Activated CD4-positive, alpha-beta memory T cell treated with anti-CD3 and anti-CD28 coated beads, Interleukin-2, amount 10 ng/mL, durations not matched to agents 7 days and 5 days (primary cell): ENCODE measurements around the gene DDR1. TPM values are rescaled to one million over a fixed set of nuclear protein-coding genes. Genes with fewer than 3 reads are reported as not detected.
"Not testable (repeated sequence)": the region's sequence is repeated elsewhere in the genome, so short reads cannot be mapped to it uniquely, and the experiment has no call there.

ENCODE experiments used
- CTCF ChIA-PET: fragments of 350-600 bp; sonication (Branson Sonifier 250); formaldehyde crosslinking; loops from one replicate; lab custom pipeline; 2021; ENCODE audit warnings: antibody characterized with exemption, inconsistent platforms; lab: Charles Lee
- POLR2A ChIA-PET: fragments of 350-600 bp; sonication (Branson Sonifier 250); formaldehyde crosslinking; loops from one replicate; lab custom pipeline; 2021; ENCODE audit warnings: antibody characterized with exemption; lab: Charles Lee
- DNase-seq: peaks from one replicate; pipeline ENCODE4 v3.0.0-alpha.2; 2020
- H3K27ac Mint-ChIP-seq: one replicate; pipeline ENCODE4 v1.8.0; 2021; ENCODE audit warnings: mild to moderate bottlenecking, mixed read lengths
- H3K27me3 Mint-ChIP-seq: one replicate; pipeline ENCODE4 v1.8.0; 2021; ENCODE audit warnings: mixed read lengths
- H3K36me3 Mint-ChIP-seq: one replicate; pipeline ENCODE4 v1.8.0; 2021; ENCODE audit warnings: low read depth, mixed read lengths
- H3K4me1 Mint-ChIP-seq: one replicate; pipeline ENCODE4 v1.8.0; 2021; ENCODE audit warnings: mixed read lengths
- H3K4me3 Mint-ChIP-seq: one replicate; pipeline ENCODE4 v1.8.0; 2021; ENCODE audit warnings: mild to moderate bottlenecking, mixed read lengths
- H3K9me3 Mint-ChIP-seq: one replicate; pipeline ENCODE4 v1.8.0; 2021; ENCODE audit warnings: mixed read lengths
- total RNA-seq, 2 experiments: library from RNA; stranded (reverse); gene quantifications; one replicate each; pipeline ENCODE4 v1.2.3, GENCODE V29; 2021

DDR1 gene
- total RNA-seq, 2 experiments from 2014 or later, result 1.8 to 3.2 TPM

DNA sequence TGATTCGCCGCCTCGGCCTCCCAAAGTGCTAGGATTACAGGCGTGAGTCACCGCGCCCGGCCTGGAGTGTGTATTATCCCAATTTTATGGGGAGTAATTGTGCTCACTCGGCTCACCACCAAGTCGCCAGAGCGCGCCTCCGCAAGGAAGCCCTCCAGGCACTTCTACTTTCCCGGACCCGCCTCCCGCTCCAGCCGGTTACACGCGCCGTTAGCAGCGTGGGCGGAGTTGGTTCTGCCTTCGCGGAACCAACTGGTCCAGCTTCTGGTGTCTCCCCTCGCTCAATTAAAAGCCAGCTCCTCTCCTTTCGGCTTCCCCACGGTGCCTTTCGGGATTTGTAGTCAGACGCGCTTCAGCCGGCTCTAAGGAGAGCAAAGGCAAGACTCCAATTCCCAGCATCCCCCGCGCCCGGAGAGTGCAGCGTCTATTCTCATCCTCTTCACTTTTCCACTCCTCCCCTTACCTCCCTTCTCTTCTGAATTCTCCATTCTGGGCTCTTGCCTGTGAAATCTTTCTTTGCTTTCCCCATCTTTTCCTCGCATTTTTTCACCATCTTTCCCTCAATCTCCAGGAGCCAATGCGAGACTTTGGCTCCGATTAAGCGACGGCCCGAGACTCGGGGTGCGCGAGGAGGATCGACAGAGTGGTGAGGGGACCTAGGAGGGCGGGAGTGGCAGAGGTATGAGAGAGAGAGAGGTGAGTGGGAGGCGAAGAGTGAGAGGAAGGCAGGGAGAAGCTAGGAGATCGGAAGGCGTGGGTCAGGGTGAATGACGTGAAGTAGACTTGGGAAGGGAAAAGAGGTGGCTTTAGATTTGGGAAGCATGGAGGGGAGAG is 23.7 kb downstream of the DDR1 start, which contains the start of gene GTF2H4:
TSS of gene GTF2H4 (plus strand) at position 450 of the 834 bp plus-strand sequence.
- DNase-seq, result peak; percentile 96
- Mint-ChIP-seq H3K4me1 (peaks cover 26% of the 10 kb centered on the region), H3K36me3 (peaks cover 21% of the 10 kb centered on the region), H3K9me3 (no peaks in the 10 kb centered on the region), H3K27ac (peak within 1 kb of the TSS; percentile 32), H3K27me3 (no peaks in the 10 kb centered on the region), H3K4me3 (peak within 1 kb of the TSS; percentile 91)
- POLR2A ChIA-PET, result interaction anchor here (1.1 to 1.3 kb wide), 3 partner anchors 11 to 186 kb away, joined by 3 read pairs; no protein-coding TSS in a partner anchor
- CTCF ChIA-PET, result interaction anchor here (0.9 to 6.8 kb wide), 5 partner anchors 8 to 179 kb away, joined by 3 to 22 read pairs (median 6); no protein-coding TSS in a partner anchor

GRCh38 chr6:30908700-30909099 is 24.4 kb downstream of the DDR1 start:
- H3K27ac Mint-ChIP-seq, result no peak overlapping the region
- DNase-seq, result no peak
- peaks cover 21% of the 10 kb centered on the region for H3K36me3 Mint-ChIP-seq
- no peaks in the 10 kb centered on the region for H3K9me3 Mint-ChIP-seq
- H3K27me3 Mint-ChIP-seq, result no peaks in the 10 kb centered on the region
- H3K4me1 Mint-ChIP-seq, result peaks cover 32% of the 10 kb centered on the region
- peak overlapping the region; percentile 91 for H3K4me3 Mint-ChIP-seq
- ChIA-PET CTCF (interaction anchor here (1.4 to 6.8 kb wide), 2 partner anchors 79 to 179 kb away, joined by 6 to 22 read pairs; no protein-coding TSS in a partner anchor), POLR2A (interaction anchor here (1.2 kb wide), 1 partner anchor 10 kb away, joined by 3 read pairs; no protein-coding TSS in a partner anchor)

DNA sequence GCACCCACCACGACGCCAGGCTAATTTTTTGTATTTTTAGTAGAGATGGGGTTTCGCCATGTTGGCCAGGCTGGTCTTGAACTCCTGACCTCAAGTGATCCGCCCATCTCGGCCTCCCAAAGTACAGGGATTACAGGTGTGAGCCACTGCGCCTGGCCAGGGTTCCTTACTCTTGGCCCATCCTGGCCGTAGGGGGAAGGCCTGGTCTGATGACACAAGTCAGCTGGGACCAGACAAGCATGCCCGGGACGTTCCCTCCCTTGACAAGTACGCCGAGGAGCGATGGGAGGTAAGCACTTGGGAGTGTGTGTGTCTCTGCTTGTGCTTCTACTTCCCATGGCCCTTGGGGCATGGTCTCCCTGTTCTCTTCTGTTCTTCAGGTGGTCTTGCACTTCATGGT is 26.2 kb downstream of the DDR1 start:
- DNase-seq, H3K27me3 Mint-ChIP-seq, H3K9me3 Mint-ChIP-seq, H3K4me3 Mint-ChIP-seq, POLR2A ChIA-PET, H3K27ac Mint-ChIP-seq: not testable (repeated sequence)
- peaks cover 21% of the 10 kb centered on the region for H3K36me3 Mint-ChIP-seq
- H3K4me1 Mint-ChIP-seq, result peaks cover 43% of the 10 kb centered on the region
- CTCF ChIA-PET, result interaction anchor here (0.9 to 1.0 kb wide), 2 partner anchors 169 to 368 kb away, joined by 3 read pairs; no protein-coding TSS in a partner anchor

GRCh38 chr6:30912746-30913520 is 28.6 kb downstream of the DDR1 start:
- H3K4me1 Mint-ChIP-seq, result peaks cover 42% of the 10 kb centered on the region
- peaks cover 28% of the 10 kb centered on the region for H3K36me3 Mint-ChIP-seq
- H3K9me3 Mint-ChIP-seq, result no peaks in the 10 kb centered on the region
- H3K27ac Mint-ChIP-seq, result no peak overlapping the region
- CTCF ChIA-PET, result interaction anchor here (0.7 to 4.6 kb wide), 15 partner anchors 8 to 189 kb away, joined by 3 to 70 read pairs (median 6); no protein-coding TSS in a partner anchor
- POLR2A ChIA-PET, result interaction anchor here (0.6 to 2.2 kb wide), 6 partner anchors 17 to 191 kb away, joined by 3 to 10 read pairs (median 4); no protein-coding TSS in a partner anchor
- H3K4me3 Mint-ChIP-seq, result peak overlapping the region; percentile 87
- no peaks in the 10 kb centered on the region for H3K27me3 Mint-ChIP-seq
- DNase-seq, result no peak

- Mint-ChIP-seq H3K9me3 (no peaks in the 10 kb centered on the region), H3K36me3 (peaks cover 28% of the 10 kb centered on the region), H3K27ac (peak overlapping the region; percentile 67), H3K4me1 (peaks cover 34% of the 10 kb centered on the region), H3K27me3 (no peaks in the 10 kb centered on the region), H3K4me3 (peak overlapping the region; percentile 87)
- POLR2A ChIA-PET, result interaction anchor here (0.6 to 2.2 kb wide), 14 partner anchors 8 to 549 kb away, joined by 3 to 10 read pairs (median 4); partner anchors contain the start of gene FLOT1
- no peak for DNase-seq
- CTCF ChIA-PET, result interaction anchor here (0.6 to 4.6 kb wide), 22 partner anchors 9 to 296 kb away, joined by 3 to 70 read pairs (median 4); partner anchors contain the start of genes MRPS18B and PPP1R10
These were observed 29.4 kb downstream of the DDR1 start for GRCh38 chr6:30913721-30914075.

DNA sequence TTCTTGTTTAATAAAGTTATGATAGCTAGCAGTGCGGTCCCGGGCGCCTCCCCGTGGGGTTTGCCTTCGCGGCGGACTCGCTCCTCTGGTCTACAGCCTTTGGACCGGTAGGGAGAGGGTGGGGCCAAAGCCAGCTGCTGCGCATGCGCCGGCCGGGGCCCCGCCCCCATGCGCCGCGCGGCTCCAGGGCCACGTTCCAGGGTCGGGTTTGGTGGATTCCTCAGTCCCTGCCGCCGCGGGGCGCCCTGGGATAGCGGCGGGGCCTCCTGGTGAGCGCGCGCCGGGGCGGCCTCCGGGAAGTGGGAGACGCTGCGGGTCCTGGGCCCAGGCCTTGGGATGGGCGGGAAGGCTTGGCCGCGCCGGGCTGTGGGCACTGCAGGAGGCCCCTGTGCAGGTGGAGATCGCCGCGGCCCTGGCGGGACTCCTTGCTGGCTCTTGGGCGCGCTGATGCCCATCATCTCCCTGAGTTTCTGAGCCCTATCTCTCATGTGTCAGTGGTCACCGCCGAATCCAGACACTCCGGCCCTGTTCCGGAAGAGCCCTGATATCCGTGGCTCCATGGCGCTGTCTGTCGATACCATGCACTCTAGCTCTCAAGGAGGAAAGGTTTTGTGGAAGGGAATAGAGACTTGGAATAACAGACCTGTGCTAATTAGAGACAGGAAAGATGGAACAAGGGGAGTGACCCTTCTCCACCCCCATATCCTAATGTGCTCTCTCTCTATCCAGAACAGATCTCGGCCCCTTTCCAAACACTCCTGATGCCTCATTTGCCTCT is 29.9 kb downstream of the DDR1 start, which contains the start of gene VARS2:
TSS of gene VARS2 (plus strand) at position 163 of the 778 bp plus-strand sequence. CDS start at position 762, 599 bp downstream.
- Mint-ChIP-seq H3K27ac (peak within 1 kb of the TSS; percentile 83), H3K27me3 (no peaks in the 10 kb centered on the region), H3K36me3 (peaks cover 28% of the 10 kb centered on the region), H3K9me3 (no peaks in the 10 kb centered on the region), H3K4me3 (peak within 1 kb of the TSS; percentile 87), H3K4me1 (peaks cover 29% of the 10 kb centered on the region)
- CTCF ChIA-PET, result interaction anchor here (0.6 to 4.6 kb wide), 28 partner anchors 10 to 296 kb away, joined by 3 to 70 read pairs (median 4); partner anchors contain the start of genes MRPS18B and PPP1R10
- DNase-seq, result peak; percentile 90
- POLR2A ChIA-PET, result interaction anchor here (0.6 to 2.2 kb wide), 15 partner anchors 9 to 581 kb away, joined by 3 to 10 read pairs (median 4); partner anchors contain the start of genes FLOT1 and MRPS18B

DNA sequence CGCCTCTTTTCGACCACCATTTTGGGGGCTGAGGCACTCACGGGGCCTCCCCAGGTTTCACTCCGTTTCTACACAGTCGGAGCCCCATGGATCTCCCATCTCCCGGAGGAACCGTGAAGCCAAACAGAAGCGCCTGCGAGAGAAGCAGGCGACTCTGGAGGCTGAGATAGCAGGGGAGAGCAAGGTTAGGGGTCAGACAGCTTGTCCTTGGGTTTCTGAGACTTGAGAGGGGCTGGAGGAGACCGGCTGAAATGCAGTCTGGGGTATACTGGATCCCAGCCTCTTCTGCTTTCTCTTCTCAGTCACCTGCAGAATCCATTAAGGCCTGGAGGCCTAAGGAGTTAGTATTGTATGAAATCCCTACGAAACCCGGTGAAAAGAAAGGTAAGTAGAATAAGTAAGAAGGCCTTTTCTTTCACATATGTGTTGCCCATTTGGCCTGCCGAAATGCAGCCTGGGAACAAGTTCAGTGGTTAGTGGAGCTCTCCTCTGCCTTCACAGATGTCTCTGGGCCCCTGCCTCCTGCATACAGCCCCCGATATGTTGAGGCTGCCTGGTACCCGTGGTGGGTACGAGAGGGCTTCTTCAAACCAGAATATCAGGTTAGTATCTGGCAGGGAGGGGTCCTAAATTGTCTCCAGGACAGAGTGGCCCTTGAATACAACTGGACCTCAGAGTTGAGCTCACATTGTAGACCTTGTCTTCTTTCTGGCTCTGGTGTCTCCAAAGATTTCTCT is 30.7 kb downstream of the DDR1 start:
- Mint-ChIP-seq H3K4me3 (peak overlapping the region; percentile 87), H3K27me3 (no peaks in the 10 kb centered on the region), H3K9me3 (no peaks in the 10 kb centered on the region), H3K36me3 (peaks cover 31% of the 10 kb centered on the region), H3K4me1 (peaks cover 26% of the 10 kb centered on the region), H3K27ac (peak overlapping the region; percentile 83)
- POLR2A ChIA-PET, result interaction anchor here (0.9 to 2.2 kb wide), 7 partner anchors 25 to 580 kb away, joined by 3 to 10 read pairs (median 3); partner anchors contain the start of gene MRPS18B
- no peak for DNase-seq
- CTCF ChIA-PET, result interaction anchor here (0.8 to 4.6 kb wide), 20 partner anchors 8 to 233 kb away, joined by 3 to 70 read pairs (median 4); no protein-coding TSS in a partner anchor

GRCh38 chr6:30915591-30915946 is 31.2 kb downstream of the DDR1 start:
- Mint-ChIP-seq H3K27ac (peak overlapping the region; percentile 27), H3K4me3 (peak overlapping the region; percentile 87), H3K9me3 (no peaks in the 10 kb centered on the region), H3K4me1 (peaks cover 26% of the 10 kb centered on the region), H3K27me3 (no peaks in the 10 kb centered on the region), H3K36me3 (peaks cover 35% of the 10 kb centered on the region)
- ChIA-PET CTCF (interaction anchor here (0.6 to 4.6 kb wide), 21 partner anchors 9 to 233 kb away, joined by 3 to 70 read pairs (median 4); no protein-coding TSS in a partner anchor), POLR2A (interaction anchor here (0.9 to 1.6 kb wide), 3 partner anchors 25 to 175 kb away, joined by 3 to 4 read pairs (median 3); no protein-coding TSS in a partner anchor)
- DNase-seq, result no peak

- Mint-ChIP-seq H3K9me3 (no peaks in the 10 kb centered on the region), H3K36me3 (peaks cover 28% of the 10 kb centered on the region), H3K4me1 (peaks cover 26% of the 10 kb centered on the region), H3K4me3 (no peak overlapping the region), H3K27ac (no peak overlapping the region), H3K27me3 (no peaks in the 10 kb centered on the region)
- ChIA-PET POLR2A (interaction anchor here (0.6 kb wide), 2 partner anchors 26 to 318 kb away, joined by 3 read pairs; no protein-coding TSS in a partner anchor), CTCF (interaction anchor here (2.0 to 4.5 kb wide), 2 partner anchors 162 to 170 kb away, joined by 10 to 70 read pairs; no protein-coding TSS in a partner anchor)
- no peak for DNase-seq
These were observed 32.7 kb downstream of the DDR1 start for GRCh38 chr6:30917041-30917440.

DNA sequence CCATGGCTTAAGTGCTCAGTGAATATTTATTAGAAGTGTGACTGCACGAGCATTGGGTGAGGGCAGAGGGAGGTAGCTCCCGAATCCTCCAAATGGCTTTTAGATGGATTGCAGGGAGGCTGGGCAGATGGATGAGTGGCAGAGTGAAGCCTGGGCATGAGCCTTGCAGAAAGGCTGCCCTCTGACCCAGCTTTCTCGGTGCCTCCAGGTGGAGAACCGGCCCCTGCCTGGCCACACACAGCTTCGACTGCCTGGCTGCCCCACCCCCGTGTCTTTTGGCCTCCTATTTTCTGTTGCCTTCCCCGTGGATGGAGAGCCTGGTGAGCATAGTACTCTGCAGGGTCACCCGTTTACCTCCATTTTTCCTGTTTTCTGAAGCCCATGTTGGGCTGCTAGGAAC is 33.2 kb downstream of the DDR1 start:
- Mint-ChIP-seq H3K36me3 (peaks cover 28% of the 10 kb centered on the region), H3K9me3 (no peaks in the 10 kb centered on the region), H3K27ac (no peak overlapping the region), H3K4me1 (peaks cover 24% of the 10 kb centered on the region), H3K4me3 (no peak overlapping the region), H3K27me3 (no peaks in the 10 kb centered on the region)
- ChIA-PET POLR2A (interaction anchor here (0.6 kb wide), 2 partner anchors 25 to 318 kb away, joined by 3 read pairs; no protein-coding TSS in a partner anchor), CTCF (interaction anchor here (2.0 to 4.5 kb wide), 2 partner anchors 161 to 170 kb away, joined by 10 to 70 read pairs; no protein-coding TSS in a partner anchor)
- DNase-seq, result no peak
